Activated B cell treated with CpG ODN at 0.5 μM for 24 hours (primary cell): ENCODE measurements around the gene SMG9. TPM values are rescaled to one million over a fixed set of nuclear protein-coding genes. Genes with fewer than 3 reads are reported as not detected.

ENCODE experiments used
- ATAC-seq: fragments of 200-7000 bp; cut with Tn5 transposase; one replicate; pipeline ENCODE4 v1.10.0; 2021; ENCODE audit warnings: low read depth, mild to moderate bottlenecking, moderate library complexity
- CTCF ChIA-PET: fragments of 350-600 bp; sonication (Branson Sonifier 250); formaldehyde crosslinking; loops from one replicate; lab custom pipeline; 2021; ENCODE audit warnings: antibody characterized with exemption; lab: Charles Lee
- POLR2A ChIA-PET: fragments of 350-600 bp; sonication (Branson Sonifier 250); formaldehyde crosslinking; loops from one replicate; lab custom pipeline; 2021; ENCODE audit warnings: antibody characterized with exemption; lab: Charles Lee
- DNase-seq: peaks from one replicate; pipeline ENCODE4 v3.0.0; 2022
- H3K27ac Mint-ChIP-seq: one replicate; pipeline ENCODE4 v1.8.0; 2020; ENCODE audit warnings: mixed read lengths
- H3K27me3 Mint-ChIP-seq: one replicate; pipeline ENCODE4 v1.8.0; 2021; ENCODE audit warnings: mixed read lengths
- H3K36me3 Mint-ChIP-seq: one replicate; pipeline ENCODE4 v1.8.0; 2021; ENCODE audit warnings: low read depth, mixed read lengths
- H3K4me1 Mint-ChIP-seq: one replicate; pipeline ENCODE4 v1.8.0; 2021; ENCODE audit warnings: mixed read lengths
- H3K4me3 Mint-ChIP-seq: one replicate; pipeline ENCODE4 v1.8.0; 2020; ENCODE audit warnings: mild to moderate bottlenecking, mixed read lengths
- H3K9me3 Mint-ChIP-seq: one replicate; pipeline ENCODE4 v1.8.0; 2020; ENCODE audit warnings: mixed read lengths
- intact Hi-C: fragments of 100-400 bp; cut with micrococcal nuclease; formaldehyde crosslinking; loops from one replicate; pipeline ENCODE4 v1.15.1; 2024
- total RNA-seq: library from RNA; stranded (reverse); gene quantifications from 2 replicates; pipeline ENCODE4 v1.2.3, GENCODE V29; 2022
- TF ChIP-seq, protein P1 (sequence below): fragments of 200-600 bp; IDR thresholded peaks from one replicate; pipeline ENCODE4 v1.8.0; 2022; ENCODE audit warnings: antibody characterized with exemption, mild to moderate bottlenecking

SMG9 gene, protein sequence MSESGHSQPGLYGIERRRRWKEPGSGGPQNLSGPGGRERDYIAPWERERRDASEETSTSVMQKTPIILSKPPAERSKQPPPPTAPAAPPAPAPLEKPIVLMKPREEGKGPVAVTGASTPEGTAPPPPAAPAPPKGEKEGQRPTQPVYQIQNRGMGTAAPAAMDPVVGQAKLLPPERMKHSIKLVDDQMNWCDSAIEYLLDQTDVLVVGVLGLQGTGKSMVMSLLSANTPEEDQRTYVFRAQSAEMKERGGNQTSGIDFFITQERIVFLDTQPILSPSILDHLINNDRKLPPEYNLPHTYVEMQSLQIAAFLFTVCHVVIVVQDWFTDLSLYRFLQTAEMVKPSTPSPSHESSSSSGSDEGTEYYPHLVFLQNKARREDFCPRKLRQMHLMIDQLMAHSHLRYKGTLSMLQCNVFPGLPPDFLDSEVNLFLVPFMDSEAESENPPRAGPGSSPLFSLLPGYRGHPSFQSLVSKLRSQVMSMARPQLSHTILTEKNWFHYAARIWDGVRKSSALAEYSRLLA
- total RNA-seq = 91.2 and 105 TPM in 2 replicates

- H3K9me3 Mint-ChIP-seq = no peaks in the 10 kb centered on the region
- ChIA-PET POLR2A (interaction anchor here (0.6 to 24.7 kb wide), 16 partner anchors 9 to 250 kb away, joined by 3 to 661 read pairs (median 6); partner anchors contain the start of genes IRGQ, KCNN4, PHLDB3 and PLAUR), CTCF (interaction anchor here (1.1 to 4.0 kb wide), 5 partner anchors 9 to 86 kb away, joined by 3 to 33 read pairs (median 14); partner anchors contain the start of gene KCNN4)
- intact Hi-C loops = loop anchor here (1.0 to 2.0 kb wide), 4 partner anchors 9 to 54 kb away; no protein-coding TSS in a partner anchor
- H3K27me3 Mint-ChIP-seq = no peaks in the 10 kb centered on the region
- DNase-seq (peak; percentile 97), ATAC-seq (peak; percentile 74)
- H3K27ac Mint-ChIP-seq = peak within 1 kb of the TSS; percentile 98
- TF ChIP-seq, protein P1, sequence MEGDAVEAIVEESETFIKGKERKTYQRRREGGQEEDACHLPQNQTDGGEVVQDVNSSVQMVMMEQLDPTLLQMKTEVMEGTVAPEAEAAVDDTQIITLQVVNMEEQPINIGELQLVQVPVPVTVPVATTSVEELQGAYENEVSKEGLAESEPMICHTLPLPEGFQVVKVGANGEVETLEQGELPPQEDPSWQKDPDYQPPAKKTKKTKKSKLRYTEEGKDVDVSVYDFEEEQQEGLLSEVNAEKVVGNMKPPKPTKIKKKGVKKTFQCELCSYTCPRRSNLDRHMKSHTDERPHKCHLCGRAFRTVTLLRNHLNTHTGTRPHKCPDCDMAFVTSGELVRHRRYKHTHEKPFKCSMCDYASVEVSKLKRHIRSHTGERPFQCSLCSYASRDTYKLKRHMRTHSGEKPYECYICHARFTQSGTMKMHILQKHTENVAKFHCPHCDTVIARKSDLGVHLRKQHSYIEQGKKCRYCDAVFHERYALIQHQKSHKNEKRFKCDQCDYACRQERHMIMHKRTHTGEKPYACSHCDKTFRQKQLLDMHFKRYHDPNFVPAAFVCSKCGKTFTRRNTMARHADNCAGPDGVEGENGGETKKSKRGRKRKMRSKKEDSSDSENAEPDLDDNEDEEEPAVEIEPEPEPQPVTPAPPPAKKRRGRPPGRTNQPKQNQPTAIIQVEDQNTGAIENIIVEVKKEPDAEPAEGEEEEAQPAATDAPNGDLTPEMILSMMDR = no peak
- H3K4me3 Mint-ChIP-seq = peak within 1 kb of the TSS; percentile 90
- H3K4me1 Mint-ChIP-seq = peaks cover 81% of the 10 kb centered on the region
- H3K36me3 Mint-ChIP-seq = peaks cover 36% of the 10 kb centered on the region
These were observed at the start of gene SMG9 for GRCh38 chr19:43754503-43755255. Gene SMG9 (minus strand): TSS chr19:43754962. CDS start chr19:43750741, 4,221 bp downstream.

- no peak for ATAC-seq
- POLR2A ChIA-PET = no interaction called here
- no peaks in the 10 kb centered on the region for H3K4me1 Mint-ChIP-seq
- CTCF ChIA-PET = no interaction called here
- intact Hi-C loops = no loop called here
- TF ChIP-seq, protein P1 = no peak
- peaks cover 5% of the 10 kb centered on the region for H3K27me3 Mint-ChIP-seq
- H3K36me3 Mint-ChIP-seq = no peaks in the 10 kb centered on the region
- H3K27ac Mint-ChIP-seq = no peak overlapping the region
- no peak overlapping the region for H3K4me3 Mint-ChIP-seq
- no peaks in the 10 kb centered on the region for H3K9me3 Mint-ChIP-seq
- DNase-seq = no peak
These were observed 49.7 kb upstream of the SMG9 start for GRCh38 chr19:43804432-43804831.

DNA sequence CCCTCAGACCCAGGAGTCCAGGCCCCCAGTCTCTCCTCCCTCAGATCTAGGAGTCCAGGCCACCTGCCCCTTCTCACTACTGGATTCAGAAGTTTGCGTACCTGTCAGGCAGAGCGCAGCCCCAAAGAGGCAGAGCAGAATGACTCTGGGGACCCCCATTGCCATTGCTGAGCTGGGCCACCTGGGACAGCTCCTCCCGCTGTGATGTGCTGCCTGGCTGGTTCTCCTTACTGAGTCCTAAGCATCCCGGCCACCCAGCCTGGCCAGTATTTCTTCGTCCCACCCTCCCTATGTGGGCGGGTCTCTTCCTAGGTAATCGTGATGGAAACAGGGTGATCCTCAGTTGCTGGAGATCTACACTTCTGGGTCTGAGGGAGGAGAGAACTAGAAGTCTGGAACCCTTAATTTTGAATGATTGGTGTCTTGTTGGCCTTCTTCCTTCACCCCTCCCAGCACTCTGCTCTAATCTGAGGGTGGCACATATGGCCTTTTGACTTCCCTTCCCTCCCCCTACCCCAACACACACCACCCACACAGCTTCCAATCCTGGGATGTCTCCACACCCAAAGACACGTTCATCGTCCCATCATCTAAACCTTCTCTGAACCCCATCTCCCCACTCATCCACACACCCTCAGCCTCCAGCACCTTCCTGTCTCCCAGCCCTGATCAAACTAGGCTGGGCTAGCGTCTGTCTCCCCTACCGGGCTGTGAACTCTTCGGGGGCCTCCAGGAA lies 47.6 kb upstream of the SMG9 start, which contains the start of gene LYPD5:
Gene LYPD5 (minus strand): TSS at position 232 of the 736 bp plus-strand sequence. CDS start 67 bp downstream, at position 165.
- CTCF ChIA-PET = no interaction called here
- Mint-ChIP-seq H3K4me3 (no peak within 1 kb of the TSS), H3K27me3 (peaks cover 12% of the 10 kb centered on the region), H3K36me3 (no peaks in the 10 kb centered on the region), H3K9me3 (no peaks in the 10 kb centered on the region), H3K4me1 (peaks cover 12% of the 10 kb centered on the region), H3K27ac (no peak within 1 kb of the TSS)
- DNase-seq = no peak
- POLR2A ChIA-PET = interaction anchor here (0.6 kb wide), 1 partner anchor 363 kb away, joined by 3 read pairs; no protein-coding TSS in a partner anchor
- intact Hi-C loops = no loop called here
- ATAC-seq = no peak
- TF ChIP-seq, protein P1 = no peak

DNA sequence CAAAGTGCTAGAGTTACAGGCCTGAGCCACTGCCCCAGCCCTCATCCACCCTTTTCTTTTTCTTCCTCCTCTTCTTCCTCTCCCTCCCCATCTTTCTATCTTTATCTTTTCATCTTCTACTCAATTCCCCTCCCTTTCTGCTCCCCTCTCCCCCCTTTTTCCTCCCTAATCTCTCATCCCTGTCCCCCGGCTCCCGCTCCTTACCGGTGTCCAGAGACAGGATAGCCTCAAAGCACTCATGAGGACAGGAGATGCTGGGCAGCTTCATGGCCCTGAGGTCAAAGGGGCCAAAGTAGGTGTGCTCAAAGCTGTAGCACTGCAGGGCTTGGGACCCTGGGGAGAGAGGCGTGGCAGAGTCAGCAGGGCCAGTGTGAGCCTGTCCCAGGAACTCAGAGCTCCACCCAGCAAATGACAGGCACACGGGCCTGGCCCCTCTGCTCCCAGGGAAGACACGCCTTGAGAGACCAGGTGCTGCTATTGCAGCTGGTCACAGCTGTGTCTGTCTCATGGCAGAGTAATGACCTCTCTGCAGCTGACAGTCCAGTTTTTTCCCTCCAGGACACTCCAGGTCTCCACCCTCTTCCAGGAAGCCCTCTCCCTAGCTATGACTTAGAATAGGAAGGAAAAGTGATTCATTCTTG lies 44.9 kb upstream of the SMG9 start:
- DNase-seq = no peak
- ChIA-PET POLR2A (interaction anchor here (0.6 to 1.1 kb wide), 2 partner anchors 19 to 1868 kb away, joined by 3 to 4 read pairs; partner anchors contain the start of gene KCNN4), CTCF (no interaction called here)
- Mint-ChIP-seq H3K27me3 (peaks cover 27% of the 10 kb centered on the region), H3K4me3 (peak overlapping the region; percentile 72), H3K9me3 (peaks cover 3% of the 10 kb centered on the region), H3K4me1 (peaks cover 15% of the 10 kb centered on the region), H3K27ac (no peak overlapping the region), H3K36me3 (no peaks in the 10 kb centered on the region)
- no peak for ATAC-seq
- intact Hi-C loops = no loop called here
- TF ChIP-seq, protein P1 = no peak
